ENCODE data around the gene DPP8.

The DPP8 gene

GRCh38 chr15:65418596-65418995 is 98.9 kb downstream of the DPP8 start:
- H3K27me3 ChIP-seq (replicated peaks; ENCODE audit: control insufficient read depth, insufficient read depth, low read length, poor library complexity, severe bottlenecking): peaks cover 29% of the 10 kb centered on the region

DNA sequence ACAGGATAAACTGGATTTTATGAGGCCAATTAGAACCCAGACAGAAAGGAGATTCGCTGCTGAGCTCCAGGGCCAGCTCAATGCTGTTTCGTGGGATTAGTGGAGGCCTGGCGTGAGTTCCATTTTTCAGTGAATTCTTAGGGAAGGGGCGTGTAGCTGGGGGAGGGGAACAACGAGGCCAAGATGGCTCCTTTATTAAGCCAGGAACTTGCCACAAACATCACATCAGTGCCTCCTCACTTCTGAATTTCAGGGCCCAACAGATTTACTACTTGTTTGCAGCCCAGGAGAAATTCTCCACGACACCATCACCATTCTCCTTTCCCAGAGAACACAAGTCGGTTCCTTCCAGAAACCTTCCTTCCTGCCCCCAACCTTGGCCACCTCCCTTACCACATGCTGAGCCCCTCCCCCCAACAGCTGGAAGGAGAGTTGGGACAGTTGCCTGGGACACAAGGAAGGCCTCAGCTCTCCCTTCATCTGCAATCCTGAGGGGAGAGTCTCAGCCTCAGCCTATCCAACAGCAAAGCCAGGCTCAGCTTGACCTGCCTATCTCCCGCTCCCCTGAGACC is 100.6 kb downstream of the DPP8 start:
- no peak for DNase-seq
- peaks cover 10% of the 10 kb centered on the region for H3K4me1 ChIP-seq (ENCODE audit: control insufficient read depth, insufficient read depth, low read length, poor library complexity, severe bottlenecking)
- peaks cover 18% of the 10 kb centered on the region for H3K27me3 ChIP-seq (replicated peaks; ENCODE audit: control insufficient read depth, insufficient read depth, low read length, poor library complexity, severe bottlenecking)
- H3K27ac ChIP-seq (ENCODE audit: insufficient read depth, low read length, poor library complexity, severe bottlenecking): no peak overlapping the region
- no peaks in the 10 kb centered on the region for H3K9me3 ChIP-seq (ENCODE audit: control insufficient read depth, low read length)
- no peak overlapping the region for H3K4me3 ChIP-seq (ENCODE audit: insufficient read depth, low read depth, low read length, poor library complexity, severe bottlenecking)
- H3K36me3 ChIP-seq (ENCODE audit: control insufficient read depth, insufficient read depth, low read length): no peaks in the 10 kb centered on the region

More at GRCh38 chr15:65418596-65418995, 98.9 kb downstream of the DPP8 start:
- H3K36me3 ChIP-seq (ENCODE audit: control insufficient read depth, insufficient read depth, low read length): no peaks in the 10 kb centered on the region
- H3K4me1 ChIP-seq (ENCODE audit: control insufficient read depth, insufficient read depth, low read length, poor library complexity, severe bottlenecking): peaks cover 15% of the 10 kb centered on the region
- no peak for DNase-seq
- H3K27ac ChIP-seq (ENCODE audit: insufficient read depth, low read length, poor library complexity, severe bottlenecking): no peak overlapping the region
- H3K9me3 ChIP-seq (ENCODE audit: control insufficient read depth, low read length): no peaks in the 10 kb centered on the region
- no peak overlapping the region for H3K4me3 ChIP-seq (ENCODE audit: insufficient read depth, low read depth, low read length, poor library complexity, severe bottlenecking)

DNA sequence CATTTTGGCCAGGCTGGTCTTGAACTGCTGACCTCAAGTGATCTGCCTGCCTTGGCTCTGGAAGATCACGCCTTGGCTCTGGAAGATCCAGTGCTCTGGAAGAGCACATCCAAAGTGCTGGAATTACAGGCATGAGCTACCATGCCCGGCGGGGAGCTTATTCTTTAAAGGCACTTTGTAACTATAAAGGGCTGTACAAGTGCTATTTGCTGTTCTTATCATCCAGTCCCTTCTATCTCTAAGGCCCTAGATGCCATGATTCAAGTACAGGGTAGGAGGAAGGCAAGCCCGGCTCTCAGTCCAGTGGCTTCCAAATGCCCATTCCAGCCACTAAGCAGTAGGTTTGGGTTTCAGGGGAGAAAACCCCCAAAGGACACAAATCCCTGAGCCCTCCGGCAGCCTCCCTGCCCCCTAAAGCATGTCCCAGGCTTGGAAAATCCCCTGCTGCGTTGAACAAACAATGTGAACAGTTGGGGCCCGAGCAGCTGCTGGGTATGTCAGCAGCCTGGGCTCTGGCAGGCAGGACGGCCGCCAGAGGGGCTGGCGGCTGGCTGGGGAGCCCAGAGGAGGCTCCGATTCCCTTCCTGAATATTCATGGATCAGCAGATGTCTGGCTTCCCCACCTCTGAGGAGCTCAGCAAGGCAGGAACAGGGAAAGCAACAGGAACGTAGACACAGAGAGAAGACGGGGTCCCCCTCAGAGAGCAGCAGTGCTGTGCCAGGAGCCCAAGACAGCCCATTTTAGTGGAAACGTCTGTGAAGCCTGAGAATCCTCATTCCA is 102.5 kb downstream of the DPP8 start:
- no peak overlapping the region for H3K27ac ChIP-seq (ENCODE audit: insufficient read depth, low read length, poor library complexity, severe bottlenecking)
- DNase-seq: no peak
- no peaks in the 10 kb centered on the region for H3K9me3 ChIP-seq (ENCODE audit: control insufficient read depth, low read length)
- no peaks in the 10 kb centered on the region for H3K4me1 ChIP-seq (ENCODE audit: control insufficient read depth, insufficient read depth, low read length, poor library complexity, severe bottlenecking)
- H3K4me3 ChIP-seq (ENCODE audit: insufficient read depth, low read depth, low read length, poor library complexity, severe bottlenecking): no peak overlapping the region
- H3K27me3 ChIP-seq (replicated peaks; ENCODE audit: control insufficient read depth, insufficient read depth, low read length, poor library complexity, severe bottlenecking): peaks cover 4% of the 10 kb centered on the region
- no peaks in the 10 kb centered on the region for H3K36me3 ChIP-seq (ENCODE audit: control insufficient read depth, insufficient read depth, low read length)

DNA sequence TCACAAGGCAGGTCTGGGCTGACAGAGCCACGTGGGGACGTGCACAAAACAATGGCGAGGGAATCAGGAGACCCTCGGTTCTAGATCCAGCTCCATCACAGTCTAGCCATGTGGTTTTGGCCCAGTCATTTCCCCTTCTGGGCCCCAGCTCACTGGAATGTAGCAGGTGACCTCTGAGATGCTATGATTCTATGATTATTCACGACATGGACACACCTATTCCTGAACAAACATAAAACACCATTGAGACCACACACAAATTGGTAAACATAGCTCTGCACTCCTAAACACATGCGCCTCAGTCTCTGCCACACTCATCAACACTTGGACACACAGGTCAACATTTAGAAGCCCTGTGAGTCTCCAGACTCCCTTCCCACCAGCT is 103.7 kb downstream of the DPP8 start:
- no peak for DNase-seq
- Histone ChIP-seq H3K4me3 (ENCODE audit: insufficient read depth, low read depth, low read length, poor library complexity, severe bottlenecking) (no peak overlapping the region), H3K27ac (ENCODE audit: insufficient read depth, low read length, poor library complexity, severe bottlenecking) (no peak overlapping the region), H3K36me3 (ENCODE audit: control insufficient read depth, insufficient read depth, low read length) (no peaks in the 10 kb centered on the region), H3K27me3 (replicated peaks; ENCODE audit: control insufficient read depth, insufficient read depth, low read length, poor library complexity, severe bottlenecking) (peaks cover 4% of the 10 kb centered on the region), H3K9me3 (ENCODE audit: control insufficient read depth, low read length) (no peaks in the 10 kb centered on the region), H3K4me1 (ENCODE audit: control insufficient read depth, insufficient read depth, low read length, poor library complexity, severe bottlenecking) (no peaks in the 10 kb centered on the region)

DNA sequence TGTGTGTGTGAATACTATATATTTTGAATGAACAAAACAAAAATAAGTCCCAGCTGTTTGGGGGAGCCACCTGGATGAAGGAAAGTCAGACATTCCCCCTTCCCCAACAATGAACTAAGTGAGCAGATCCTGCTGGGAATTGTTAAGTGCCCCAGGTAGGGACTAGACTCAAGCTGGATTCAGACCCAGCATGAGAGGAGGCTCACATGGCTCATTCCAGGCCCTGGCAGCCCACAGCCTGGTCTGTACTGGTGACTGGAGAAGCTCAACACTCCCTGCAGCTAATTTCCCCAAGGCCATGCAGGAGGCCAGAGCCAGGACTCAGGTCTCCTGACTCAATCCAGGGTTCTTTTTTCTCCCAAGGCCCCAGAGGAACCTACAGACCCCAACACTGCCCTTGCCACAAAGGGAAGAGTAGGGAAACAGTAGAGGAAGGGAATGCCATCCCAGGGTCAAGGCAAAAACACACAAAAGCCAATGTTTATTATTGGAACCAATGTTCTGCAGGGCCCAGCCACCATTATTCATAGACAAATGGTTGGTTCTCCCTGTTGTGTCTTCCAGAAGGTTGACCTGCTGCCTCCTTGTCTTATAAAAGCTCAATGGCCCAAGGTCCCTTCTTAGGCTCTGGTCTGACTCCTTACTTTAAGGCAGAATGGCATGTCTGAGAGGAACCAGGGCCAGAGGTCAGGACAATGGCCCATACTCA is 104.3 kb downstream of the DPP8 start:
- Histone ChIP-seq H3K9me3 (ENCODE audit: control insufficient read depth, low read length) (no peaks in the 10 kb centered on the region), H3K36me3 (ENCODE audit: control insufficient read depth, insufficient read depth, low read length) (no peaks in the 10 kb centered on the region), H3K4me3 (ENCODE audit: insufficient read depth, low read depth, low read length, poor library complexity, severe bottlenecking) (no peak overlapping the region), H3K4me1 (ENCODE audit: control insufficient read depth, insufficient read depth, low read length, poor library complexity, severe bottlenecking) (no peaks in the 10 kb centered on the region), H3K27me3 (replicated peaks; ENCODE audit: control insufficient read depth, insufficient read depth, low read length, poor library complexity, severe bottlenecking) (no peaks in the 10 kb centered on the region), H3K27ac (ENCODE audit: insufficient read depth, low read length, poor library complexity, severe bottlenecking) (no peak overlapping the region)
- no peak for DNase-seq

DNA sequence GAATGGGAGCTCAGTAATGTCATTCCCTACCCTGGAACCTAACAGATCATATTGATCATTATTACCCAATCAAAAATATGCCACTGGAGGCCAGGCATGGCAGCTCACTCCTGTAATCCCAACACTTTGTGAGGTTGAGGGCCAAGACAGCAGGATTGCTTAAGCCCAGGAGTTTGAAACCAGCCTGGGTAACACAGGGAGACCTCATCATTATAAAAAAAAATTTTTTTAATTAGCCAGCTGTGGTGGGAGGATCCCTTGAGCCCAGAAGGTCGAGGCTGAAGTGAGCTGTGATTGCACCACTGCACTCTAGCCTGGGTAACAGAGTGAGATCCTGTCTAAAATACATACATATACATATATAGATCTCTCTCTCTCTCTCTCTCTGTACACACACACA is 104.9 kb downstream of the DPP8 start:
- no peaks in the 10 kb centered on the region for H3K9me3 ChIP-seq (ENCODE audit: control insufficient read depth, low read length)
- no peak overlapping the region for H3K27ac ChIP-seq (ENCODE audit: insufficient read depth, low read length, poor library complexity, severe bottlenecking)
- H3K27me3 ChIP-seq (replicated peaks; ENCODE audit: control insufficient read depth, insufficient read depth, low read length, poor library complexity, severe bottlenecking): no peaks in the 10 kb centered on the region
- no peaks in the 10 kb centered on the region for H3K4me1 ChIP-seq (ENCODE audit: control insufficient read depth, insufficient read depth, low read length, poor library complexity, severe bottlenecking)
- H3K4me3 ChIP-seq (ENCODE audit: insufficient read depth, low read depth, low read length, poor library complexity, severe bottlenecking): no peak overlapping the region
- DNase-seq: no peak
- H3K36me3 ChIP-seq (ENCODE audit: control insufficient read depth, insufficient read depth, low read length): no peaks in the 10 kb centered on the region

DNA sequence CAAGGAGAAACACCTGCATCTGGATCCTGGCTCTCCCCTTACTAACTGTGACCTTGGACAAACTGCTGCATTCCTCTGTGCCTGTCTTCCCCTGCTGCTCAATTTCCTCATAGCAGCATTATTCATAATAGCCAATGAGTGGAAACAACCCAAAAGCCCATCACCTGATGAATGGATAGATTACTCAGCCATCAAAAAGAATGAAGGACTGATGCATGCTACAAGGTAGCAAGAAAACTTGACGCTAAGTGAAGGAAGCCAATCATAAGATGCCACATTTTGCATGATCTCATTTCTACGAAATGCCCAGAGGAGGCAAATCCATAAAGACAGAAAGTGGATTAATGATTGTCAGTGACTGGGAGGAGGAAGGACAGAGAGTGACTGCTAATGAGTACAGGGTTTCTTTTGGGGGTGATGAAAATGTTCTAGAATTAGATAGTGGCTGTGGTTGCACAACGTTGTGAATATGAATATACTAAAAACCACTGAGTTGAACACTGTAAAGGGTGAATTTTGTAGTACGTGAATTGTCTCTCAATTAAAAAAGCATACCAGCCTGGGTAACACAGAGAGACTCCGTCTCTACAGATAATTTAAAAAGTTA is 105.9 kb downstream of the DPP8 start:
- Histone ChIP-seq H3K36me3 (ENCODE audit: control insufficient read depth, insufficient read depth, low read length) (no peaks in the 10 kb centered on the region), H3K27me3 (replicated peaks; ENCODE audit: control insufficient read depth, insufficient read depth, low read length, poor library complexity, severe bottlenecking) (no peaks in the 10 kb centered on the region), H3K4me3 (ENCODE audit: insufficient read depth, low read depth, low read length, poor library complexity, severe bottlenecking) (no peak overlapping the region), H3K4me1 (ENCODE audit: control insufficient read depth, insufficient read depth, low read length, poor library complexity, severe bottlenecking) (no peaks in the 10 kb centered on the region), H3K9me3 (ENCODE audit: control insufficient read depth, low read length) (no peaks in the 10 kb centered on the region), H3K27ac (ENCODE audit: insufficient read depth, low read length, poor library complexity, severe bottlenecking) (no peak overlapping the region)
- no peak for DNase-seq

DNA sequence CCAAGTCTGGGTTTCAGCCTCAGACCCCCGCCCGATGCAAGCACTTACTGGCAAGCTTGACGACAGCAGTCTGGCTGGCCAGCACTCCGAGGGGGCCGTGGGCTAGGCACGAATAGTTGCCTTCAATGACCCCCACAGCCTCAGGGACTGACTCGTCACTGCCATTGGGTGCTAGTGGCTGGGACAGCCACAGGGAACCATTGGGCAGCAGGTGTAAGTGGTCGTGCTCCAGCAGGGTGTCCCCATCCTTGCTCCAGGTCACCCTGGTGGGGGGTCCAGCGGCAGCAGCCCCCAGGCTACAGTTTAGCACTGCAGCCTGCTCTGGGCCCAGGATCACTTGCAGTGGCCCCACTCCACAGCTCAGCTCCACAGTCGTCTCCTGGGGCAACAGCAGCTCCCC is 106.5 kb downstream of the DPP8 start:
- Histone ChIP-seq H3K4me1 (ENCODE audit: control insufficient read depth, insufficient read depth, low read length, poor library complexity, severe bottlenecking) (no peaks in the 10 kb centered on the region), H3K4me3 (ENCODE audit: insufficient read depth, low read depth, low read length, poor library complexity, severe bottlenecking) (no peak overlapping the region), H3K9me3 (ENCODE audit: control insufficient read depth, low read length) (no peaks in the 10 kb centered on the region), H3K27me3 (replicated peaks; ENCODE audit: control insufficient read depth, insufficient read depth, low read length, poor library complexity, severe bottlenecking) (no peaks in the 10 kb centered on the region), H3K27ac (ENCODE audit: insufficient read depth, low read length, poor library complexity, severe bottlenecking) (no peak overlapping the region), H3K36me3 (ENCODE audit: control insufficient read depth, insufficient read depth, low read length) (no peaks in the 10 kb centered on the region)
- DNase-seq: no peak

DNA sequence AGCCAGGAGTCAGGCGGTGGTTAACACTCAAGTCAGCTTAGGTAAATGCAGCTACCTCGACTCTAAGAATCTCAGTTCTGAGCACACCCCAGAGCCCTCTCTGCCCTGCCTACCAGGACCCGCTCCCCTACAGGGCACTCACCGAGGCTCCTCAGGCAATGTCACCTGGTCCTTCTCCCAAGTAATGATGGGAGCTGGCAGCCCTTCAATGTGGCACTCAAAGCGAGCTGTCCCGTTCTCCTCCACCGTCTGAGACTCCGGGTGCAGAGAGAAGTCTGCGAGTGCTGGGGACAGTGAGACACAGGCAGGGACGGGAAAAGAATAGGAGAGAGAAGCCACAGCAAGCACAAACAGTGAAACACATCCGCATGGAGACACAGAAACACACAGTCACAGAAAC is 107.5 kb downstream of the DPP8 start:
- no peak for DNase-seq
- H3K4me3 ChIP-seq (ENCODE audit: insufficient read depth, low read depth, low read length, poor library complexity, severe bottlenecking): no peak overlapping the region
- H3K4me1 ChIP-seq (ENCODE audit: control insufficient read depth, insufficient read depth, low read length, poor library complexity, severe bottlenecking): no peaks in the 10 kb centered on the region
- H3K27ac ChIP-seq (ENCODE audit: insufficient read depth, low read length, poor library complexity, severe bottlenecking): no peak overlapping the region
- H3K27me3 ChIP-seq (replicated peaks; ENCODE audit: control insufficient read depth, insufficient read depth, low read length, poor library complexity, severe bottlenecking): no peaks in the 10 kb centered on the region
- H3K36me3 ChIP-seq (ENCODE audit: control insufficient read depth, insufficient read depth, low read length): no peaks in the 10 kb centered on the region
- no peaks in the 10 kb centered on the region for H3K9me3 ChIP-seq (ENCODE audit: control insufficient read depth, low read length)

All from effector memory CD4-positive, alpha-beta T cell (primary cell).